ENCODE data around the gene CEACAM16. TPM values are rescaled to one million over a fixed set of nuclear protein-coding genes. Genes with fewer than 3 reads are reported as not detected.

Gene CEACAM16
- polyA plus RNA-seq, 1 donor: not detected

DNA sequence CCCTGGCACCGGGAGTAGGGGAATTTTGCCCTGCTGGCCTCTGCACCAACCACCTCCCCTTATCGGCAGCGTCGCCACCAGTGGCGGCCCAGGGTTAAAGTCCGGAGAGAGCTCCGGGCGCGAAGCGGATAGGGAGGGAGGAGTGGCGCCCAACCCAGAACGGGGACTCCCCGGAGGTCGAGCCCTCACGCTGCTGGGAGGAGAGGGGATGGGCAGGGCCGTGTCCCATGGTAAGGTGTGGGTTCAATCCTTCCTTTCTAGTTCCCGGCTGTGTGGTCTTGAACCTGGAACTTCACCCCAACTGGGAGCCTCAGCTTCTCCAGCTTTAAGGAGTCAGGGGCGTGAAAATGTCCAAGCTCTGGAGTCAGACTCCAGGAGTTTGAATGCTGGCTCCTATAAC lies 26.3 kb downstream of the CEACAM16 start:
- DNase-seq: no peak

DNA sequence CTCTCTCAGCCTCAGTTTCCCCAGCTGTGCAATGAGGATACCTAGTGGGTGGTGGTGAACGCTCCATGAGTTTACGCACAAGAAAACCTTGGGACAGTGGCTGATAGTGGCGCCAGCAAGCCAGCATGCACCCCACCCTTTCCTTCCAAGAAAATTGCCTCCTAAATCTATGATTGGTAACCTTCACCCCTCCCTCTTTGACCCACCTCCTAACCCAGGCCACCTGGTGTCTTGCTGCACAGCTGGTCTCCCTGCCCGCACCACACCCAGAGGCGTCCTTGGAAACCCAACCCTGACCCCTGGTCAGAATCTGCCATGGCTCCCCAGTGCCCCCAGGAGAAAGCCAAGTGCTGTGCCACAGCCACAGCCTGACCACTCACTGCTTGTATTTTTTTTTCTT lies 26.7 kb downstream of the CEACAM16 start:
- DNase-seq: no peak

DNA sequence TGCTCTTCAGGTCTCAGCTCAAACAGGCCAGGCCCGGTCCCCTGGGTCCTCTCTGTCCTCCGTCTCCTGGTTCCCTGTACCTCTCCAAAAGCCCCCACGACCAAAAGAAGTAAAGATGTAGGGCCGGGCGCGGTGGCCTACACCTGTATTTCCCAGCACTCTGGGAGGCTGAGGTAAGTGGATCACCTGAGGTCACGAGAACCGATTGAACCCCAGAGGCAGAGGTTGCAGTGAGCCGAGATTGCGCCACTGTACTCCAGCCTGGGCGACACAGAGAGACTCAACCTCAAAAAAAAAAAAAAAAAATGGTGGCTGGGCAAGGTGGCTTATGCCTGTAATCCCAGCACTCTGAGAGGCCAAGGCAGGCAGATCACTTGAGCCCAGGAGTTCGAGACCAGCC lies 27.5 kb downstream of the CEACAM16 start:
- no peak for DNase-seq

DNA sequence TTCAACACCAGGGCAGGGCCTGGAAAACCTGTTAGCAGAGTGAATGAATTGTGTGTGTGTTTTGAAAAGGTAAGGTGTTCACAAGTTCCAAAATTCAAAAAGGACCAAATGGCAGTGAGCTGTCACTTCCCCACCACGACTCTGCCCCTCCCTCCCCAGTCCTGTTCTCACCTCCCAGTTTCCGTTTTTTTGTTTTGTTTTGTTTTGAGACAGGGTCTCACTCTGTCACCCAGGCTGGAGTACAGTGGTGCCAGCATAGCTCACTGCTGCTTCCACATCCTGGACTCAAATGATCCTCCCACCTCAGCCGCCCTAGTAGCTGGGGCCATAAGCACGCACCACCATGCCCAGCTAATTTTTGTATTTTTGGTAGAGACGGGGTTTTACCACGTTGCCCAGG lies 29.2 kb downstream of the CEACAM16 start:
- DNase-seq: no peak

DNA sequence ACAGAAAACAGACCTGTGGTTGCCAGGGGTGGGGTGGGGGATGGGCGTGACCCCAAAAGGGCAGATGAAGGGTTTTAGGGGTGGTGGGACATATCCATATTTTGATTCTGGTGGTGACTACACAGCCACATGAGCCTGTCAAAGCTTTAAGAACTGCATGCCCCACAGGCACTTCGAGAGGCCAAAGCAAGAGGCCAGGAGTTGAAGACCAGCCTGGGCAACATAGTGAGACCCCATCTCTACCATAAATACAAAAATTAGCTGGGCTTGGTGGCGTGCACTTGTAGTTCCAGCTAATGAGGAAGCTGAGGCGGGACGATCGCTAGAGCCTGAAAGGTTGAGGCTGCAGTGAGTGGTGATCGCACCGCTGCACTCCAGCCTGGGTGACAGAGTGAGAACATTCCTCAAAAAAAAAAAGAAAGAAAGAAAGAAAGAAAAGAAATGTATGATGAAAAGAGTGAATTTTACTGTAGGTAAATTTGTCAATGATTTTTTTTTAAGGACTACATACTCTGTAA lies 30.6 kb downstream of the CEACAM16 start:
- no peak for DNase-seq

DNA sequence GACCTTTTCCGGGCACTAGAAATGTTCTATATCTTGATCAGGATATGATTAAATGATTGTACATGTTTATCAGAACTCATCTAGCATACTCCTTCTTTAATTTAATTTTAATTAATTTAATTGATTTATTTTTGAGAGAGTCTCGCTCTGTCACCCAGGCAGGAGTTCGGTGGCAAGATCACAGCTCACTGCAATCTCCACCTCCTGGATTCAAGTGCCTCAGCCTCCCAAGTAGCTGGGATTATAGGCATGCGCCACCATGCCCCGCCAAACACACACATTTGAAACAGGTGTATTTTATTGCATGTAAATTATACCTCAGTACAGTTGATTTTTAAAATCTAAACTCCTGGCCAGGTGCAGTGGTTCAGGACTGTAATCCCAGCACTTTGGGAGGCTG lies 32.1 kb downstream of the CEACAM16 start:
- no peak for DNase-seq

DNA sequence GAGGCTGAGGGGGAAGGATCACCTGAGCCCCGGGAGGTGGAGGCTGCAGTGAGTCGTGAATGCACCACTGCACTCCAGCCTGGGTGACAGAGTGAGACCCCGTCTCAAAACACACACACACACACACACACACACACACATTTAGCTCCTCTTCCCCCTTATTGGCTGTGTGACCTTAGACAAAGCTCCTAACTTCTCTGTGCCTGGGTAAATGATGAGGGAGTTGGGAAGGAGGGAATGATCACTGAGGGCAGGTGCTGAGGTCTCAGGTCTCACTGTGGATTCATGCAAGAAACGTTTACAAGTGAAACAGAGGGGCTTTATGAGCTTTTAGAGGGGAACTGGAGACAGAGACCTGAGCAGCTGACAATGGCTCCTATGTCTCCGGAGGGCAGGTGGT lies 32.7 kb downstream of the CEACAM16 start:
- DNase-seq: no peak

DNA sequence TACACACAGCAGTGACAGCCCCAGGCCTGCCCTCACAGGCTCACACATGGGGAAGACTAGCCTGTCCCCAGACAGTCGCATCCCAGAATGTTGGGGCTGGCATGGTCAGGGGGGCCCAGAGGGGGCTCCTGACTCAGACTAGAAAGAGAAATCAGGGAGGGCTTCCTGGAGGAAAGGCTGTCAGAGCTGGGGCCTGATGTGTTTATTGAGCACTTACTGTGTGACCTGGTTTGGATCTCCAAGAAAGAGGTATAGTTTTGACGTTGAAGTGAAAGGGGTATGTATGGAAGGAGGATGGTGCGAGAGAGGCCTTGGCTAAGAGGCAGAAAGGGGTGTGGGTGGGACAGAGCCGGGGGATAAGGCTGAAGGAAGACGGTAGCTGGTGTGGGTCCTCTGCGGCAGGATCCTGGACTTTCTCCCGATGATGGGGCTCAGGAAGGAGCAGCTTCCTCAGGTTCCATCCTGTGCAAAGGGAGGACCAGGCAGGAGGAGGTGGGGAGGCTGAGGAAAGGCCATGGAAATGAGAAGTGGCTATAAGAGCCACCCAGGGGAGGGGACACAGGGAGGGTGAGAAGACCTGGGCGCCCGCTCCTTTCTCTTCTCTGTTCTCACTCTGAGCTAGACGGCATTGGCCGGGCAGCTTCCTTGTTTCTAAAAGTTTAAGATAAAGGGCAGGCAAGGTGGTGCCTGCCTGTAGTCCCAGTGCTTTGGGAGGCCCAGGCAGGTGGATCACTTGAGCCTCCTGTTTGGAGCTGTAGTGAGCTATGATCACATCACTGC lies 33.5 kb downstream of the CEACAM16 start:
- no peak for DNase-seq

DNA sequence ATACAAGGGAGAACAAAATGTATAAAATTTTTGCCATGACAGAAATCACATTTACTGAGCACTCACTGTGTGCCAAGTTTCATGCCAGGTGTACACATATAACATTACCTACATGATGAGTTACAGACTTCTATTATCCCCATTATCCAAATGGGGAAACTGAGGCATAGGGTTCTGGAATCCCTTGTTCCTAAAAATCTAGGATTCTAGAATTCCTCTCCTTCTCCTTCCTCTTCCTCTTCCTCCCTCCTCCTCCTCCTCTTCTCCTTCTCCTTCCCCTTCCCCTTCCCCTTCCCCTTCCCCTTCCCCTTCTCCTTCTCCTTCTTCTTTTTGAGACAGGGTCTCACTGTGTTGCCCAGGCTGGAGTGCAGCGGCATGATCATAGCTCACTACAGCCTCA lies 35.4 kb downstream of the CEACAM16 start:
- no peak for DNase-seq

DNA sequence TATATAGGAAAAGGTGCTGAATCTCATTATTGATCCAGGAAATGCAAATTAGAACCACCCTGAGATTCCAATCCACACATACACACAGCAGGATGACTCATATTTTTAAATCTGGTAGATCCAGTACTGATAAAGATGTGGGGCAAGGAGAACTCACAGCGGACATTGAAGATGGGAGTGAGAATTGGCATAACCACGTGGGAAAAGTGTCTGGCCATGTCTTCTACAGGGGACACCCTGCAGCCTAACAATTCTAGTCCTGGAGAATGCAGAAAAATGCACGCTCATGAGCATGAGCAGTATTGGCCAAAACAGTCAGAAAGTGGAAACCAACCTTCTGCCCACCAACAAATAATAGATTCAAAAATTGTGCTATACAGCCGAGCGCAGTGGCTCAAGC lies 36.1 kb downstream of the CEACAM16 start:
- DNase-seq: no peak

DNA sequence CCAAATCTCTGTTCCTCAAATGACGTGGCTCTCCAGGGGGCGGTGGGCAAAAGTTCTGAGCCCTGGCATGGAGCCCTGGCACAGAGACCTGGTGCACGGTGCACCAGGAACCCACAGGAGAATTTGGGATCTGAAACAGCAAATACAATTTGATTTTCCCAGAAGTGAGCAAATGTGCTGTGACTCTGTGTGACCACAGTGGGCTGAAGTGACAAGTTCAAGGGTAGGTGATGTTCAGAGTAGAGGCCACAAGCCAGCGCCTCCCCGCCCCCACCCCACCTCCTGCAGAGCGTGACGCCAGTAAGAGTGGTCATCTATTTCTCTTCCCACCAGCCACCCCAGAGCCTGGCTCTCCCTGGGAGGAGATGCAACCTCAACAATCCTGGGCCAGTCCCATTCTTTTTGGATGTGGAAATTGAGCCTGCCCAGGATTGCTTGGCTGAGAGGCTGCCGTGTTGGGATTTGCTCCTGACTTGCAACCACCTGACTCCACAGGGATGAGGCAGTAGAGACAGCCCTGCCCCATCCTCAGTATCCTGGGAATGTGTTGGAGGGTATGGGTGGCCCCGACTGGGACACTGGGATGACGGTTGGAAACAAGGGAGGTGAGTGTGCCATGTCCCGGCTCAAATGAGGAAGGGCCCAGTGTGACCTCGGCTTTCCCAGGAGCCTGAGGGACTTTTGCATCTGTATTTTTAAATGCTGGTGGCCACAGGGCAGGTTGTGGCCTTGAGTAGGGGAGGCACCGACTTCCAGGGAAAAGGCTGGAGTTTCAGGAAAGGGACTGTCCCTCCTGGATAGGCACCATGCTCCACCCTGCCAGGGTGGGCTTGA lies 38.5 kb downstream of the CEACAM16 start:
- DNase-seq: no peak

DNA sequence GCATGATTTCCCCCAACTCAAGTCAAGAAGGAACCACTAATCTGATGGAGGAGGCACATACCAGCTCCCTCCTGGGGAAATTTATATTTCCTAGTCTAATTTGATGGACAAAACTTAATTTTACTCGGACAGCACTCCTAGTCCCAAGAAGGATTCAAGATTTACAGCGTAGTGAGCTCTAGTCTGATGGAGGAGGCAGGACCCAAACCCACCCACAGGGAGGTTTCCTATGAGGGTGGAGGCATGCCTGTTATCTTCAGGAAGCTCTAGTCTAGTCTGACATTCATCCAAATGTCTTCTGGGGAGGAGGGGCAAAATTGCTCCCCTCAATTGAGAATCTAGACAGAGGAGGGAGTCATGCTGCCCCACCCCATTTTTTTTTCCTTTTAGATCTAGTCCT lies 39.2 kb downstream of the CEACAM16 start:
- DNase-seq: no peak

DNA sequence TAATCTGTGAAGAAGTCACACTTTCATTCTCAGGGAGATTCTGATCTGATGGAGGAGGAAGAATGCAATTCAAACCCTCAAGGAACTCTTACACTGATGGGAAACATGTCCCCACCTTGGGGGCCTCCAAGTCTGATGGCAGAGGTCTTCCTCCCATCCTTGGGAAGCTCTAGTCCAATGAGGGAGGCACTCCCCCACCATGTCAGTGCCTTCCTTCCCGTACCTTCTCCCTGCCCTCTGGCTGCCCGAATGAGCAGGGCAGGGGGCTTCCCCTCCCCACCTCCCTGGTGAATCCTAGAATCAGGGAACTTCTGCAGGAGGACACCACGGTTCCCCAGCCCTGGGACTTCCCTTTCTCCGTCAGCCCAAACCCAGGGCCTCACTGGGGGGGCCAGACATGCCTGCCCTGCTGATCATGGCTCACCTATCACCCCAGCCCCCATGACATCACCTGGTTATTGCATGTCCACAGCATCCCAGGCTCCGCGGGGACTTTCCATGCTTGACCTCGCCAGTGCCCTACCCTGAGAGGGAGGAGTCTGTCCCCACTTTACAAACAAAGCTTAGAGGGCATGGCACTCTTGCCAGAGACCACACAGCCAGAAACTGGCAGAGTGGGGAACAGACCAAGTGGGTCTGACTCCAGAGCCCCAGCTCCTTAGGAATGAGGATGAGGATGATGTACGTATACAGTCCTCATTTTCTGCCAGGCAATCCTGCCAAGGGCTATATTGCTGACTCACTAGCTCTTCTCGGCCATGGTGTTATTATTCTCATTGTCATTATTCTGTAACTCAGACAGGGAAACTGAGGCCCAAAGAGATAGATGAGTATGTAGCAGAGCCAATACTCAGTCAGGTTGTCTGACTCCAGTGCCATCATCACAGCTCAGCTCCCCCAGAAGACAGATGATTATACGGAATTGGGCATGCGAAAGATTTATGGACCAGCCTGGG lies 39.9 kb downstream of the CEACAM16 start:
- DNase-seq: no peak

DNA sequence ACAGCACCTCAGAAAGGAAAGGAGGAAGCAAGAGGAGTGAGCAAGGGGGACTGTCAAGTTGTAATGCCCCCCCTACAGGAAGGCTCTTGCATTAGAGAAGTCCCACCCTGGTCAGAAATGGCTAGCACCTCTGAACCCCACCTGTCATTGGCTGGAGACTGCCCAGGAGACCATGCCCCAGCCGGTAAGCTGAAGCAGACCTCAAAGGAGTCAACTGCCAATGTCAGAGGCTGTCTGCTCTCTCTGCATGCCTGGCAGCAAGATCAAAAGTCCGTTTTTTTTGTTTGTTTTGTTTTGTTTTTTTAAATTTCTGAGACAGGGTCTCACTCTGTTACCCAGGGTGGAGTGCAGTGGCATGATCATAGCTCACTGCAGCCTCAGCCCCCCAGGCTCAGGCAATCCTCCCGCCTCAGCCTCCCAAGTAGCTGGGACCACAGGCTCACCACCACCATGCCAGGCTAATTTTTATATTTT lies 41.4 kb downstream of the CEACAM16 start:
- DNase-seq: no peak

DNA sequence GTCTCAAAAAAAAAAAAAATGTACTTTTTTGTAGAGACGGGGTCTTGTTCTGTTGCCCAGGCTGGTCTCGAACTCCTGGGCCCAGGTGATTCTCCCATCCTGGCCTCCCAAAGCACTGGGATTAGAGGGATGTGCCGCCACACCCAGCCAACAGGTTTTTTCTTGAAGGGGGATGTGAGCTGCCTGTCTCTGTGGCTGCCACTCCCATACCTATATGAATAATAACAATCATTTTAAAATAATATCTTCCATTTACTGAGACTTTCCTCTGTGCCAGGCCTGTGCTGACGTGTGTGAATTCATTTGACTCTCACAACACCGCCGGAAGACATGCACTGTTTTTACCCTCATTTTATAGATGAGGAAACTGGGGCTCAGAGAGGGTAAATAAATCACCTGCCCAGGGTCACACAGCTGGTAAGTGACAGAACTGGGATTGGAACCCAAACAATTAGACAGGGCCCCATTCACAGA lies 42.3 kb downstream of the CEACAM16 start:
- no peak for DNase-seq

DNA sequence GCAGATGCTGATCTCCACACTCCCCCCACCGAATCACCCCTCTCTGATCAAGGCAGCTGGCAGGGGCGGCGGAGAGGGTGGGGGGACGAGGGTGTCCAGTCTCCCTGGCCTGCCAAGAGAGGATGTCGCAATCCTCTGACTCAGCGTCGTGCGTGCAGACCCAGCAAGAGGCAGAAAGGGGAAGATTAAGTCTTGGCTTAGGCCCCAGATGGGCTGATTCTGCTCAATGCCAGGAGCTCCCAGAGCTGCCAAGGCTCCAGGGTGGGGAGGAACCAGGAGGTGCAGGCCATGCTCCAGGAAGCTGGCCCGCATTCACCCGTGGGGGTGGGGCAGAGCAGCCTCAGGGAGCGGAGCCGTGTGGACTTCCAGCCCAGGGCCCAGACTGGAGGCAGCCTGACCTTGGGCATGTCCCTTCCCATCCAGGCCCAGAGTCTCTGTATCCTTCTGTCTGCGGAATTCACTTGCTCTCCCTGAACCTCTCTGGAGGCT lies 42.9 kb downstream of the CEACAM16 start:
- no peak for DNase-seq

DNA sequence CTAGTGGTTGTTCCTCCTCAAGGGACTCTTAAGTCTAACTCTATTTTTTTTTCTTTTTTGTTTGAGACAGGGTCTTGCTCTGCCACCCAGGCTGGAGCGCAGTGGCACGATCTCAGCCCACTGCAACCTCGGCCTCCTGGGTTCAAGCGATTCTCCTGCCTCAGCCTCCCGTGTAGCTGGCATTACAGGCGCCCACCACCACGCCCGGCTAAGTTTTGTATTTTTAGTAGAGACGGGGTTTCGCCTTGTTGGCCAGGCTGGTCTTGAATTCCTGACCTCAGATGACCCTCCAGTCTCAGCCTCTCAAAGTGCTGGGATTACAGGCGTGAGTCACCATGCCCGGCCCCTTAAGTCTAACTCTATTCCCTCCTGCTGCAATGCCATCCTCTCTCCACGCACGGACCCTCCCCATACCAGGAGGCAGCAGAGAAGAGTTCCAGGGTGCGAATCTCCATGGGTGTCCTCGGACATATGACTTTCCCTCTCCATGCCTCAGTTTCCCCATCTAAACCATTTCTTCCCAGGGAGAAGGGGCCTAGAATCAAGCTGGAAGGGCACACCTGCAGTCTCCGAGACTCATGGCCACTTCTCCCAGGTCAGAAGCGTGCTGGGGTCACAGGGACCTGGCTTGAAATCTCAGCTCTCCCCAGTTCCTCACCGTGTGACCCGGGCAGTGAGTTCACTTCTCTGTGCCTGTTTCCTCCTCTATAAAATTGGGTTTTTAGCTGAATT lies 43.5 kb downstream of the CEACAM16 start:
- no peak for DNase-seq

DNA sequence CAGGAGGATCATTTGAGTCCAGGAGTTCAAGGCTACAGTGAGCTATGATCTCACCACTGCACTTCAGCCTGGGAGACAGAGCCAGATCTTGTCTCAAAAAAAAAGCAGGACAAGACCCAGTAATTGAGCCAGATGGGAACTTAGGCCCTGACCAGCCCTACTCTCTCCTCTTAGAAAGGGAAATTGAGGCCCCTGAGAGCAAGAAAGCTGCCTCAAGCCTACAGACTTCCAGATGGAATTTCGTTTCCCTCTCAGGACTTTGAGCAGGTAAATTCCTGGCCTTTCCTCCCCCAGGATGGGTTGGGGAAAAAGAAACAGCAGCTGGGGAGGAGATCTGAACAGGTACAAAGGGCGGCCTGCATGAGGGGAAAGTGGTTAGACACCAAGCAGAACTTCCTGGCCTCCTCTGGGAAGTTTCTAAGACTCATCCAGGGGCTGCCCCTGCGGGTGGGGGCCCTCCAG lies 46.0 kb downstream of the CEACAM16 start:
- DNase-seq: no peak

DNA sequence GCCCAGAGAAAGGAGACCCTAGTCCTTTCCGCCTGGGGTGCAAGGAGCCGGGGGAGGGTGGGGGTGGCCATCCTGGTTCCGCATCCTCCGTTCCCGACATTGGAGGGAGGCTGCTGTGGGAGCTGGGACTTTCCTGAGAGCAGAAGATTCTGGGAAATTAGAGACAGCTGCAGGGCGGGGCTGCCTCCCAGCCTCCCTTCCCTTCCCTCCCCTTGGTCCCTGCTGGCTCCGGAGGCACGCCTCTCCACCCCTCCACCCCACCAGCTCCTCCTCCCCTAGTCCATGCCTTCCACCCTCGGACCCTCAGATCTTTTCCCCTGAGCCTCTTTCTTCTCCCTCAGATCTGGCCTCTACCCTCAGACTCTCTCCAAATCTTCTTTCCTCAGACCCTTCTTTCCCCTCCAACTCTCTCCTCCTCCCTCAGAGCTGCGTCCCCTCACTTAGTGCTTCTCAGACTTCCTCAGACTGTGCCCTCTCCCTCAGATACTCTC lies 46.4 kb downstream of the CEACAM16 start:
- DNase-seq: no peak

DNA sequence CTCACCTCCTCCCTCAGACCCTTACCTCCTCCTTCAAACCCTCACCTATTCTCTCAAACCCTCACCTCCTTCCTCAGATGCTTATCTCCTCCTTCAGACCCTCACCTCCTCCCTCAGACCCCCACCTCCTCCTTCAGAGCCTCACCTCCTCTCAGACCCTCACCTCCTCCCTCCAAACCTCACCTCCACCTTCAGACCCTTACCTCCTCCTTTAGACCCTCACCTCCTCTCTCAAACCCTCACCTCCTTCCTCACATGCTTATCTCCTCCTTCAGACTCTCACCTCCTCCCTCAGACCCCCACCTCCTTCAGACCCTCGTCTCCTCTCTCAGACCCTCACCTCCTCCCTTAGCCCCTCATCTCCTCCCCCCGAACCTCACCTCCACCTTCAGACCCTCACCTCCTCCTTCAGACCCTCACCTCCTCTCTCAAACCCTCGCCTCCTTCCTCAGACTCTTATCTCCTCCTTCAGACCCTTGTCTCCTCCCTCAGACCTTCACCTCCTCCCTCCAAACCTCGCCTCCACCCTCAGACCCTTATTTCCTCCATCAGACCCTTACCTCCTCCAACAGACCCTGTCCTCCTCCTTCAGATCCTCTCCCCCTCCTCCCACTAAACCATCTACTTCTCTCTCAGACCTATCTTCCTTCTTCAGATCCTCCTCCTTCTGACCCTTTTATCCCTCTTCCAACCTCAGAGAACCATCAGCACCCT lies 47.1 kb downstream of the CEACAM16 start:
- no peak for DNase-seq

Measured in left kidney (tissue), 2 donors.